K562 (cell line): ENCODE measurements around the gene OPTN.

Experiments used
- CHD4 ChIP-seq: fragments of 200-600 bp; sonication (generic); IDR thresholded peaks from 3 replicates; pipeline ENCODE4 v1.6.1; 2012; ENCODE audit warnings: low read depth, mild to moderate bottlenecking, mixed read lengths, low read length, inconsistent platforms; ENCODE audit not compliant: insufficient read depth, insufficient replicate concordance, poor library complexity, severe bottlenecking
- DACH1 ChIP-seq: fragments of 450-650 bp; IDR thresholded peaks from 2 replicates; pipeline ENCODE4 v1.6.1; 2018; ENCODE audit not compliant: partially characterized antibody
- FOXJ3 ChIP-seq: sonication (generic); formaldehyde crosslinking; IDR thresholded peaks from 2 replicates; pipeline ENCODE4 v1.4.0; 2020; ENCODE audit warnings: mild to moderate bottlenecking, missing genetic modification reagents
- GATA2 ChIP-seq: sonication (generic); formaldehyde crosslinking; IDR thresholded peaks from 2 replicates; pipeline ENCODE4 v1.4.0; 2020; ENCODE audit warnings: mild to moderate bottlenecking, missing genetic modification reagents
- MYNN ChIP-seq, 2 experiments: sonication (generic); formaldehyde crosslinking in 1 of 2; IDR thresholded peaks; 2 replicates each; pipeline versions ENCODE4 v1.5.0 to v1.6.1; 2016 to 2020; ENCODE audit warnings: antibody characterized with exemption in 1 of 2, missing genetic modification reagents in 1 of 2
- ZNF766 ChIP-seq: fragments of 200-800 bp; sonication (Bioruptor generic); conservative IDR thresholded peaks from 2 replicates; pipeline ENCODE4 v1.6.1; 2016; ENCODE audit warnings: missing genetic modification characterization, missing compliant biosample characterization
- TF ChIP-seq, protein P1 (sequence below), 3 experiments: IDR thresholded peaks in 2 of 3; conservative IDR thresholded peaks in 1 of 3; 2 replicates each; pipeline ENCODE4 v1.5.1; 2011 to 2012; ENCODE audit warnings: low read length in 3 of 3, mild to moderate bottlenecking in 3 of 3, control low read depth in 2 of 3, improper control_type of control experiment in 1 of 3, inconsistent platforms in 1 of 3, low read depth in 1 of 3, mixed read lengths in 1 of 3, moderate library complexity in 1 of 3; ENCODE audit not compliant: insufficient read depth in 2 of 3

DNA sequence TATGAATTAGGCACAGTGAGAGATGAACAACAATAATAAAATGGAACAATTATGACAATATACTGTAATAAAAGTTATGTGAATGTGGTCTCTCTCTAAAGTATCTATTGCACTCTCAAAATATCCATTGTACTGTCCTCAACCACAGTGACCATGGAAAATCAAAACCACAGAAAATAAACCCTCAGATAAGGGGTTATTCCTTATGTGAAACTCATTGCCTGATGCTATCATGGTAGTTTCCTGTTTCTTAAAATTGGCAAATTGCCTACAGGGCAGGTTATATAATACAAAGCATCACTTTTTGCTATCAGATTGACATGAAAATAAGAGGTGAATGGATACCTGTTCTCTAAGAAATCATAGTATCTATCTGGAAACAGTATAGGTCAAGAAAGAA, 65.2 kb downstream of the OPTN start:
- no peak for TF ChIP-seq GATA2 (CRISPR knock-in tag)
- no peak for TF ChIP-seq CHD4
- no peak for TF ChIP-seq MYNN (IDR thresholded peaks at IDR 0.05)
- no peak for TF ChIP-seq MYNN (CRISPR knock-in tag; IDR thresholded peaks at IDR 0.05)
- TF ChIP-seq DACH1 = no peak
- no peak for TF ChIP-seq FOXJ3 (CRISPR knock-in tag)
- TF ChIP-seq, protein P1, sequence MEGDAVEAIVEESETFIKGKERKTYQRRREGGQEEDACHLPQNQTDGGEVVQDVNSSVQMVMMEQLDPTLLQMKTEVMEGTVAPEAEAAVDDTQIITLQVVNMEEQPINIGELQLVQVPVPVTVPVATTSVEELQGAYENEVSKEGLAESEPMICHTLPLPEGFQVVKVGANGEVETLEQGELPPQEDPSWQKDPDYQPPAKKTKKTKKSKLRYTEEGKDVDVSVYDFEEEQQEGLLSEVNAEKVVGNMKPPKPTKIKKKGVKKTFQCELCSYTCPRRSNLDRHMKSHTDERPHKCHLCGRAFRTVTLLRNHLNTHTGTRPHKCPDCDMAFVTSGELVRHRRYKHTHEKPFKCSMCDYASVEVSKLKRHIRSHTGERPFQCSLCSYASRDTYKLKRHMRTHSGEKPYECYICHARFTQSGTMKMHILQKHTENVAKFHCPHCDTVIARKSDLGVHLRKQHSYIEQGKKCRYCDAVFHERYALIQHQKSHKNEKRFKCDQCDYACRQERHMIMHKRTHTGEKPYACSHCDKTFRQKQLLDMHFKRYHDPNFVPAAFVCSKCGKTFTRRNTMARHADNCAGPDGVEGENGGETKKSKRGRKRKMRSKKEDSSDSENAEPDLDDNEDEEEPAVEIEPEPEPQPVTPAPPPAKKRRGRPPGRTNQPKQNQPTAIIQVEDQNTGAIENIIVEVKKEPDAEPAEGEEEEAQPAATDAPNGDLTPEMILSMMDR (IDR thresholded peaks at IDR 0.05 in 2 of 3, conservative IDR thresholded peaks at IDR 0.05 in 1 of 3; ENCODE audit: insufficient read depth in 2 of 3, low read depth in 1 of 3, low read length in 3 of 3) = no peak
- TF ChIP-seq ZNF766 (CRISPR knock-in tag) = peak; percentile 85
